Astrocyte (in vitro differentiated cells and primary cell): Measurements from ENCODE around the gene TAGLN. TPM values are rescaled to one million over a fixed set of nuclear protein-coding genes. Genes with fewer than 3 reads are reported as not detected.

Experiments
- DNase-seq: peaks from one replicate; pipeline ENCODE4 v3.0.0-alpha.2; 2010; ENCODE audit warnings: low read depth
- FAIRE-seq: peaks from 2 replicates; lab custom pipeline; 2011; peaks lifted over from hg19 to GRCh38; lab: Jason Lieb, UNC
- H2AFZ ChIP-seq: 2 replicates; pipeline ENCODE4 v1.6.0; 2012; ENCODE audit warnings: low read depth, low read length, inconsistent platforms
- H3K27ac ChIP-seq: 2 replicates; pipeline ENCODE4 v1.5.1; 2011; ENCODE audit warnings: low read depth, low read length, inconsistent platforms
- H3K27me3 ChIP-seq: 2 replicates; pipeline ENCODE4 v1.6.0; 2011; ENCODE audit warnings: low read length, inconsistent platforms; ENCODE audit not compliant: insufficient read depth
- H3K36me3 ChIP-seq: 2 replicates; pipeline ENCODE4 v1.5.1; 2011; ENCODE audit warnings: low read length, inconsistent platforms; ENCODE audit not compliant: insufficient read depth
- H3K4me1 ChIP-seq: 2 replicates; pipeline ENCODE4 v1.5.1; 2011; ENCODE audit warnings: low read length, inconsistent platforms; ENCODE audit not compliant: insufficient read depth
- H3K4me2 ChIP-seq: 2 replicates; pipeline ENCODE4 v1.6.0; 2012; ENCODE audit warnings: low read length, inconsistent platforms
- H3K4me3 ChIP-seq: 2 replicates; pipeline ENCODE4 v1.5.1; 2011; ENCODE audit warnings: low read depth, mild to moderate bottlenecking, low read length, inconsistent platforms; ENCODE audit not compliant: insufficient read depth
- H3K79me2 ChIP-seq: 2 replicates; pipeline ENCODE4 v1.6.0; 2012; ENCODE audit warnings: mild to moderate bottlenecking, low read length, inconsistent platforms; ENCODE audit not compliant: insufficient read depth
- H3K9ac ChIP-seq: 2 replicates; pipeline ENCODE4 v1.6.0; 2012; ENCODE audit warnings: mild to moderate bottlenecking, low read length, inconsistent platforms
- H3K9me3 ChIP-seq: 2 replicates; pipeline ENCODE4 v1.5.1; 2012; ENCODE audit warnings: low read depth, mild to moderate bottlenecking, low read length, inconsistent platforms; ENCODE audit not compliant: insufficient read depth
- H4K20me1 ChIP-seq: 2 replicates; pipeline ENCODE4 v1.6.0; 2012; ENCODE audit warnings: low read length, inconsistent platforms; ENCODE audit not compliant: insufficient read depth
- H3K27ac Mint-ChIP-seq: one replicate; pipeline ENCODE4 v1.8.0; 2021; ENCODE audit warnings: mild to moderate bottlenecking, mixed read lengths; ENCODE audit not compliant: unreplicated experiment
- H3K27me3 Mint-ChIP-seq: one replicate; pipeline ENCODE4 v1.8.0; 2021; ENCODE audit warnings: low read depth, mixed read lengths; ENCODE audit not compliant: unreplicated experiment
- H3K36me3 Mint-ChIP-seq: one replicate; pipeline ENCODE4 v1.8.0; 2021; ENCODE audit warnings: low read depth, mixed read lengths; ENCODE audit not compliant: unreplicated experiment
- H3K4me1 Mint-ChIP-seq: one replicate; pipeline ENCODE4 v1.8.0; 2021; ENCODE audit warnings: low read depth, mixed read lengths; ENCODE audit not compliant: unreplicated experiment
- H3K4me3 Mint-ChIP-seq: one replicate; pipeline ENCODE4 v1.8.0; 2021; ENCODE audit warnings: mild to moderate bottlenecking, moderate library complexity, mixed read lengths; ENCODE audit not compliant: unreplicated experiment
- H3K9me3 Mint-ChIP-seq: one replicate; pipeline ENCODE4 v1.8.0; 2021; ENCODE audit warnings: mild to moderate bottlenecking, mixed read lengths; ENCODE audit not compliant: unreplicated experiment
- EZH2 ChIP-seq: IDR thresholded peaks from 2 replicates; pipeline ENCODE4 v1.6.1; 2012; ENCODE audit warnings: mild to moderate bottlenecking, low read length, inconsistent platforms; ENCODE audit not compliant: insufficient read depth
- total RNA-seq: library from RNA; stranded (reverse); gene quantifications from 2 replicates; pipeline ENCODE4 v1.2.1, GENCODE V29; 2021
- TF ChIP-seq, protein P1 (sequence below): IDR thresholded peaks from 2 replicates; pipeline ENCODE4 v1.5.1; 2011; ENCODE audit warnings: low read depth, mild to moderate bottlenecking, inconsistent platforms, low read length, moderate library complexity; ENCODE audit not compliant: insufficient read depth

Gene TAGLN
- total RNA-seq, 1 donor from 2014 or later: 4,004 TPM

- no peak overlapping the region for H3K27ac Mint-ChIP-seq
- Histone ChIP-seq H3K9ac (no peak overlapping the region), H4K20me1 (peaks cover 21% of the 10 kb centered on the region), H3K36me3 (peaks cover 4% of the 10 kb centered on the region), H3K27ac (no peak overlapping the region), H3K9me3 (no peaks in the 10 kb centered on the region), H3K4me2 (no peak overlapping the region), H3K27me3 (no peaks in the 10 kb centered on the region), H3K4me3 (no peak overlapping the region), H2AFZ (no peak overlapping the region), H3K4me1 (peaks cover 32% of the 10 kb centered on the region), H3K79me2 (peaks cover 6% of the 10 kb centered on the region)
- TF ChIP-seq EZH2: no peak
- TF ChIP-seq, protein P1, sequence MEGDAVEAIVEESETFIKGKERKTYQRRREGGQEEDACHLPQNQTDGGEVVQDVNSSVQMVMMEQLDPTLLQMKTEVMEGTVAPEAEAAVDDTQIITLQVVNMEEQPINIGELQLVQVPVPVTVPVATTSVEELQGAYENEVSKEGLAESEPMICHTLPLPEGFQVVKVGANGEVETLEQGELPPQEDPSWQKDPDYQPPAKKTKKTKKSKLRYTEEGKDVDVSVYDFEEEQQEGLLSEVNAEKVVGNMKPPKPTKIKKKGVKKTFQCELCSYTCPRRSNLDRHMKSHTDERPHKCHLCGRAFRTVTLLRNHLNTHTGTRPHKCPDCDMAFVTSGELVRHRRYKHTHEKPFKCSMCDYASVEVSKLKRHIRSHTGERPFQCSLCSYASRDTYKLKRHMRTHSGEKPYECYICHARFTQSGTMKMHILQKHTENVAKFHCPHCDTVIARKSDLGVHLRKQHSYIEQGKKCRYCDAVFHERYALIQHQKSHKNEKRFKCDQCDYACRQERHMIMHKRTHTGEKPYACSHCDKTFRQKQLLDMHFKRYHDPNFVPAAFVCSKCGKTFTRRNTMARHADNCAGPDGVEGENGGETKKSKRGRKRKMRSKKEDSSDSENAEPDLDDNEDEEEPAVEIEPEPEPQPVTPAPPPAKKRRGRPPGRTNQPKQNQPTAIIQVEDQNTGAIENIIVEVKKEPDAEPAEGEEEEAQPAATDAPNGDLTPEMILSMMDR: no peak
- H3K27me3 Mint-ChIP-seq: no peaks in the 10 kb centered on the region
- no peaks in the 10 kb centered on the region for H3K9me3 Mint-ChIP-seq
- H3K4me1 Mint-ChIP-seq: peaks cover 36% of the 10 kb centered on the region
- no peak overlapping the region for H3K4me3 Mint-ChIP-seq
- H3K36me3 Mint-ChIP-seq: peaks cover 16% of the 10 kb centered on the region
- no peak for FAIRE-seq
- DNase-seq: no peak
These were observed 23.0 kb upstream of the TAGLN start for GRCh38 chr11:117176186-117176585.

DNA sequence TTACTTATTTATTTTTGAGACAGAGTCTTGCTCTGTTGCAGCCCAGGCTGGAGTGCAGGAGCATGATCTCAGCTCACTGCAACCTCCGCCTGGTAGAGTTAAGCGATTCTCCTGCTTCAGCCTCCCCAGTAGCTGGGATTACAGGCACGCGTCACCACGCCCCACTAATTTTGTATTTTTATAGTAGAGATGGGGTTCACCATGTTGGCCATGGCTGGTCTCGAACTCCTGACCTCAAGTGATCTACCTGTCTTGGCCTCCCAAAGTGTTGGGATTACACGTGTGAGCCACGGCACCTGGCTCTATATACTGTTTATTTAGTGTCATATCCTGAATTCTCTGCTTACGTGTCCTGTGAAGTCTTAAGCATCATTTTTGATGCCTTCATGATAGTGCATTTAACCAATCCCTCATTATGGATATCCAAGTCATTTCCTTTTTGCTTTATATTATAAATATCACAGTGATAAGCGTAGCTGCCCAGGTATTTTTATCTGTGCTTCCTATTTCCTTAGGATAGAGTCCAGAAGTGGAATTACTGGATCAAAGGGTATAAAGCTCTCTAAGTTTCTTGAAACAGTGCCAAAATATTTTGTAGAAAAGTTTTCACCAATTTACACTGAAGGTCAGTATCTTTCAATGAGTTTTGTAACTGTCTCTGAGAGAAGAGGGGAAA, 21.5 kb upstream of the TAGLN start:
- TF ChIP-seq, protein P1: no peak
- no peak for TF ChIP-seq EZH2
- Histone ChIP-seq H3K36me3 (peaks cover 10% of the 10 kb centered on the region), H2AFZ (peak overlapping the region; percentile 3), H4K20me1 (peaks cover 9% of the 10 kb centered on the region), H3K27me3 (no peaks in the 10 kb centered on the region), H3K9me3 (no peaks in the 10 kb centered on the region), H3K4me1 (peaks cover 28% of the 10 kb centered on the region), H3K27ac (peak overlapping the region; percentile 41), H3K4me2 (peak overlapping the region; percentile 98), H3K4me3 (peak overlapping the region; percentile 72), H3K9ac (peak overlapping the region; percentile 85), H3K79me2 (peaks cover 6% of the 10 kb centered on the region)
- H3K27ac Mint-ChIP-seq: peak overlapping the region; percentile 90
- FAIRE-seq (no peak), DNase-seq (no peak)
- H3K9me3 Mint-ChIP-seq: no peaks in the 10 kb centered on the region
- H3K36me3 Mint-ChIP-seq: peaks cover 21% of the 10 kb centered on the region
- H3K4me3 Mint-ChIP-seq: peak overlapping the region; percentile 90
- H3K4me1 Mint-ChIP-seq: peaks cover 25% of the 10 kb centered on the region
- H3K27me3 Mint-ChIP-seq: no peaks in the 10 kb centered on the region
